H9 (cell line): ENCODE results near the gene C7orf25. TPM values are rescaled to one million over a fixed set of nuclear protein-coding genes. Genes with fewer than 3 reads are reported as not detected.

Experiments used
- DNase-seq: peaks from one replicate; pipeline ENCODE4 v3.0.0-alpha.2; 2017
- H2AFZ ChIP-seq: one replicate; pipeline ENCODE4 v1.6.1; 2013; ENCODE audit warnings: mild to moderate bottlenecking, low read length, control low read depth, moderate library complexity
- H2AK5ac ChIP-seq: 2 replicates; pipeline ENCODE4 v1.6.1; 2013; ENCODE audit warnings: low read length, control low read depth, mixed read lengths; ENCODE audit not compliant: insufficient read length
- H2BK120ac ChIP-seq: one replicate; pipeline ENCODE4 v1.6.1; 2013; ENCODE audit warnings: low read depth, mild to moderate bottlenecking, low read length, control low read depth, inconsistent platforms; ENCODE audit not compliant: poor library complexity, severe bottlenecking
- H2BK12ac ChIP-seq: 2 replicates; pipeline ENCODE4 v1.6.1; 2013; ENCODE audit warnings: low read length, control low read depth, mixed read lengths, low read depth; ENCODE audit not compliant: insufficient read length
- H2BK15ac ChIP-seq: 2 replicates; pipeline ENCODE4 v1.6.1; 2013; ENCODE audit warnings: low read depth, low read length, control low read depth
- H2BK20ac ChIP-seq: one replicate; pipeline ENCODE4 v1.6.1; 2013; ENCODE audit warnings: low read depth, mild to moderate bottlenecking, low read length, control low read depth, inconsistent platforms; ENCODE audit not compliant: poor library complexity, severe bottlenecking
- H2BK5ac ChIP-seq: 2 replicates; pipeline ENCODE4 v1.6.1; 2013; ENCODE audit warnings: low read length, control low read depth, mixed read lengths; ENCODE audit not compliant: insufficient read length
- H3K14ac ChIP-seq: 2 replicates; pipeline ENCODE4 v1.6.1; 2013; ENCODE audit warnings: low read length, control low read depth; ENCODE audit not compliant: insufficient read depth
- H3K18ac ChIP-seq: 2 replicates; pipeline ENCODE4 v1.6.1; 2013; ENCODE audit warnings: low read depth, mild to moderate bottlenecking, mixed read lengths, low read length, control low read depth; ENCODE audit not compliant: insufficient read length
- H3K23ac ChIP-seq: 2 replicates; pipeline ENCODE4 v1.6.1; 2013; ENCODE audit warnings: low read length, control low read depth, mixed read lengths, low read depth; ENCODE audit not compliant: insufficient read length
- H3K23me2 ChIP-seq: 2 replicates; pipeline ENCODE4 v1.6.1; 2013; ENCODE audit warnings: low read depth, mild to moderate bottlenecking, mixed read lengths, low read length, control low read depth; ENCODE audit not compliant: insufficient read length, poor library complexity, severe bottlenecking
- H3K27ac ChIP-seq: 2 replicates; pipeline ENCODE4 v1.5.1; 2013; ENCODE audit warnings: low read length, control low read depth, mixed read lengths, low read depth; ENCODE audit not compliant: insufficient read length
- H3K27me3 ChIP-seq: 2 replicates; pipeline ENCODE4 v1.6.1; 2013; ENCODE audit warnings: low read length, control low read depth, inconsistent platforms; ENCODE audit not compliant: insufficient read depth
- H3K4ac ChIP-seq: 2 replicates; pipeline ENCODE4 v1.6.1; 2013; ENCODE audit warnings: low read depth, mild to moderate bottlenecking, control low read depth, inconsistent platforms, low read length, moderate library complexity
- H3K4me1 ChIP-seq: 2 replicates; pipeline ENCODE4 v1.6.1; 2013; ENCODE audit warnings: low read length, control low read depth, inconsistent platforms; ENCODE audit not compliant: insufficient read depth
- H3K4me2 ChIP-seq: 2 replicates; pipeline ENCODE4 v1.6.1; 2013; ENCODE audit warnings: low read length, control low read depth, mixed read lengths; ENCODE audit not compliant: insufficient read length, insufficient read depth
- H3K56ac ChIP-seq: 2 replicates; pipeline ENCODE4 v1.6.1; 2013; ENCODE audit warnings: low read depth, mild to moderate bottlenecking, mixed read lengths, low read length, control low read depth; ENCODE audit not compliant: insufficient read length
- H3K79me1 ChIP-seq: 2 replicates; pipeline ENCODE4 v1.6.1; 2013; ENCODE audit warnings: low read depth, mild to moderate bottlenecking, moderate library complexity, low read length, control low read depth, inconsistent platforms; ENCODE audit not compliant: insufficient read depth, poor library complexity, severe bottlenecking
- H3K79me2 ChIP-seq: 2 replicates; pipeline ENCODE4 v1.6.1; 2013; ENCODE audit warnings: low read length, control low read depth, inconsistent platforms; ENCODE audit not compliant: insufficient read depth
- H3K9ac ChIP-seq: 2 replicates; pipeline ENCODE4 v1.6.1; 2013; ENCODE audit warnings: low read length, control low read depth, mixed read lengths; ENCODE audit not compliant: insufficient read length; ENCODE audit errors: extremely low read depth
- H3K9me3 ChIP-seq: one replicate; pipeline ENCODE4 v1.6.1; 2013; ENCODE audit warnings: low read depth, low read length, inconsistent platforms; ENCODE audit not compliant: control insufficient read depth
- H3T11ph ChIP-seq: one replicate; pipeline ENCODE4 v1.6.1; 2013; ENCODE audit warnings: mild to moderate bottlenecking, low read length, control low read depth, inconsistent platforms
- H4K20me1 ChIP-seq: one replicate; pipeline ENCODE4 v1.6.1; 2013; ENCODE audit not compliant: control insufficient read depth, insufficient read length, insufficient read depth
- H4K5ac ChIP-seq: 2 replicates; pipeline ENCODE4 v1.6.1; 2013; ENCODE audit warnings: low read depth, mild to moderate bottlenecking, mixed read lengths, low read length, control low read depth; ENCODE audit not compliant: insufficient read length
- H4K8ac ChIP-seq: replicated peaks from 2 replicates; pipeline ENCODE4 v1.6.1; 2013; ENCODE audit warnings: low read length, control low read depth, mixed read lengths, low read depth; ENCODE audit not compliant: insufficient read length
- H4K91ac ChIP-seq: 2 replicates; pipeline ENCODE4 v1.6.1; 2013; ENCODE audit warnings: low read depth, mild to moderate bottlenecking, moderate library complexity, mixed read lengths, low read length, control low read depth; ENCODE audit not compliant: insufficient read length
- H3K27ac Mint-ChIP-seq, 3 experiments: 2 replicates in 2 of 3; 3 replicates in 1 of 3; pipeline ENCODE4 v1.8.0; 2020 to 2021; ENCODE audit warnings: mixed read lengths in 3 of 3, mild to moderate bottlenecking in 1 of 3, moderate library complexity in 1 of 3
- H3K27me3 Mint-ChIP-seq: 2 replicates; pipeline ENCODE4 v1.8.0; 2021; ENCODE audit warnings: low read depth, mild to moderate bottlenecking, moderate library complexity, mixed read lengths
- H3K36me3 Mint-ChIP-seq, 3 experiments: 2 replicates in 2 of 3; 3 replicates in 1 of 3; pipeline ENCODE4 v1.8.0; 2020 to 2021; ENCODE audit warnings: low read depth in 3 of 3, mixed read lengths in 3 of 3; ENCODE audit not compliant: insufficient read depth in 1 of 3
- H3K4me1 Mint-ChIP-seq, 2 experiments: 2 replicates each; pipeline ENCODE4 v1.8.0; 2020; ENCODE audit warnings: mixed read lengths in 2 of 2
- H3K4me3 Mint-ChIP-seq, 2 experiments: 2 replicates in 1 of 2; 3 replicates in 1 of 2; pipeline ENCODE4 v1.8.0; 2020 to 2021; ENCODE audit warnings: mild to moderate bottlenecking in 2 of 2, mixed read lengths in 2 of 2, moderate library complexity in 1 of 2
- H3K9me3 Mint-ChIP-seq, 2 experiments: 2 replicates in 1 of 2; 3 replicates in 1 of 2; pipeline ENCODE4 v1.8.0; 2020; ENCODE audit warnings: mild to moderate bottlenecking in 2 of 2, mixed read lengths in 2 of 2, moderate library complexity in 1 of 2
- CTCF ChIP-seq: fragments of 200-600 bp; sonication (generic); conservative IDR thresholded peaks from 3 replicates; pipeline ENCODE4 v1.8.0; 2021; ENCODE audit warnings: antibody characterized with exemption, mild to moderate bottlenecking
- WGBS: extraction: QIAGEN DNeasy Blood & Tissue Kit; methylation state at CpG from one replicate; pipeline ENCODE4 v1.1.7; 2013; ENCODE audit warnings: missing lambda C conversion rate, low lambda C conversion rate, mixed read lengths; ENCODE audit not compliant: insufficient read length; ENCODE audit errors: extremely low coverage; 5-methylcytosine and 5-hydroxymethylcytosine counted together
- total RNA-seq: library from RNA; stranded (reverse); gene quantifications from 2 replicates; pipeline ENCODE4 v1.2.1, GENCODE V29; 2021

Gene C7orf25
- total RNA-seq, 1 experiment from 2014 or later = 3.8 TPM

DNA sequence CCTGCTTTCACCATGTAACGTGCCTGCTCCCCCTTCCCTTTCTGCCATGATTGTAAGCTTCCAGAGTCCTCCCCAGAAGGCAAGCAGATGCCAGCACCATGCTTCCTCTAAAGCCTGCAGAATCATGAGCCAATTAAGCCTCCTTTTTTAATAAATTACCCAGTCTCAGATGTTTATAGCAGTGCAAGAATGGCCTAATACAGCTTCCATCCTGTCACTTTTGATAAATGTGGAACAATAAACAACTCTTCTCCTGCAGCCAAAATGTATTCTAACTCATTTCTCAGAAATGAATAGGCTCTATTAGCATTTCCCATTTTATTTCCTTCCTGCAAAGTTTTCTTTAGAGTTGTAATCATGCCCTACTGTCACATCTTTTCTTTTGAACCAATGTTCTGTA, 43.4 kb downstream of the C7orf25 start:
- H3K56ac ChIP-seq = no peak overlapping the region
- no peak overlapping the region for H3K4me2 ChIP-seq
- no peak overlapping the region for H4K8ac ChIP-seq
- H2AK5ac ChIP-seq = no peak overlapping the region
- H3K36me3 Mint-ChIP-seq = peaks cover 40 to 49% (median 46%) of the 10 kb centered on the region in 3 experiments
- peaks cover 7% of the 10 kb centered on the region for H3K27me3 Mint-ChIP-seq
- no peak overlapping the region for H3K4ac ChIP-seq
- no peak overlapping the region for H2BK12ac ChIP-seq
- no peak for DNase-seq
- peaks cover 37 to 48% of the 10 kb centered on the region in 2 experiments for H3K9me3 Mint-ChIP-seq
- no peaks in the 10 kb centered on the region for H3K9me3 ChIP-seq
- no peaks in the 10 kb centered on the region for H3K27me3 ChIP-seq
- no peak overlapping the region for H3K23ac ChIP-seq
- peaks cover 4% of the 10 kb centered on the region; the same call in 1 of the 2 replicates for H3K4me1 ChIP-seq
- no peak overlapping the region for H3K14ac ChIP-seq
- no peak overlapping the region for H3K9ac ChIP-seq
- no peak overlapping the region for H2BK5ac ChIP-seq
- H3K79me1 ChIP-seq = no peaks in the 10 kb centered on the region
- H2BK120ac ChIP-seq = no peak overlapping the region
- H2BK15ac ChIP-seq = no peak overlapping the region
- H2BK20ac ChIP-seq = no peak overlapping the region
- H4K91ac ChIP-seq = no peak overlapping the region
- no peaks in the 10 kb centered on the region for H3K79me2 ChIP-seq
- H4K20me1 ChIP-seq = no peaks in the 10 kb centered on the region
- no peak overlapping the region for H3K27ac ChIP-seq
- no peak overlapping the region for H3T11ph ChIP-seq
- no CpG with 5 or more reads among the region's 1 CpG for WGBS
- no peaks in the 10 kb centered on the region for H3K23me2 ChIP-seq
- H3K4me3 Mint-ChIP-seq = no peak overlapping the region
- no peak overlapping the region for H3K27ac Mint-ChIP-seq
- no peak overlapping the region for H4K5ac ChIP-seq
- H3K4me1 Mint-ChIP-seq = peaks cover 17 to 29% of the 10 kb centered on the region in 2 experiments
- no peak overlapping the region for H2AFZ ChIP-seq
- H3K18ac ChIP-seq = no peak overlapping the region
- no peak for TF ChIP-seq CTCF

Other genes with a start within 250 kb of the C7orf25 start
- 227 and 239 TPM in 2 replicates for gene PSMA2, start 20.1 kb upstream of the C7orf25 start, total RNA-seq
- gene MRPL32, start 20.3 kb upstream of the C7orf25 start, total RNA-seq = 97.2 and 101 TPM in 2 replicates
- 4.5 and 5.0 TPM in 2 replicates for gene HECW1, start 200.6 kb upstream of the C7orf25 start, total RNA-seq